D341Med (cell line): ENCODE data around the gene SORCS1.

Experiments
- DNase-seq: peaks from one replicate; pipeline ENCODE4 v3.0.0; 2012; ENCODE audit warnings: low spot score

Gene SORCS1

GRCh38 chr10:107104026-107104652 is 60.4 kb downstream of the SORCS1 start:
- no peak for DNase-seq

GRCh38 chr10:107103174-107104025 is 61.1 kb downstream of the SORCS1 start:
- DNase-seq: no peak

- DNase-seq: no peak
These were observed 66.2 kb downstream of the SORCS1 start for GRCh38 chr10:107098326-107098725.

GRCh38 chr10:107094824-107095522 is 69.5 kb downstream of the SORCS1 start:
- no peak for DNase-seq

- DNase-seq: no peak
These were observed 72.2 kb downstream of the SORCS1 start for GRCh38 chr10:107092321-107092720.

- peak; percentile 5 for DNase-seq
These were observed 73.4 kb downstream of the SORCS1 start for GRCh38 chr10:107091126-107091525.

- DNase-seq: no peak
These were observed 78.6 kb downstream of the SORCS1 start for GRCh38 chr10:107085665-107086525.

- no peak for DNase-seq
These were observed 81.0 kb downstream of the SORCS1 start for GRCh38 chr10:107083388-107084009.

GRCh38 chr10:107081644-107082043 is 82.9 kb downstream of the SORCS1 start:
- no peak for DNase-seq

- DNase-seq: no peak
These were observed 89.4 kb downstream of the SORCS1 start for GRCh38 chr10:107075117-107075516.

- DNase-seq: no peak
These were observed 91.7 kb downstream of the SORCS1 start for GRCh38 chr10:107072786-107073185.

GRCh38 chr10:107072028-107072427 is 92.5 kb downstream of the SORCS1 start:
- DNase-seq: no peak

- no peak for DNase-seq
These were observed 93.2 kb downstream of the SORCS1 start for GRCh38 chr10:107071301-107071700.

GRCh38 chr10:107067843-107068242 is 96.7 kb downstream of the SORCS1 start:
- DNase-seq: no peak

- DNase-seq: no peak
These were observed 100.4 kb downstream of the SORCS1 start for GRCh38 chr10:107064075-107064474.

GRCh38 chr10:107059872-107060271 is 104.6 kb downstream of the SORCS1 start:
- DNase-seq: no peak

GRCh38 chr10:107059068-107059804 is 105.3 kb downstream of the SORCS1 start:
- DNase-seq: no peak

GRCh38 chr10:107058331-107058730 is 106.2 kb downstream of the SORCS1 start:
- no peak for DNase-seq

GRCh38 chr10:107056182-107056581 is 108.3 kb downstream of the SORCS1 start:
- DNase-seq: no peak

- no peak for DNase-seq
These were observed 109.9 kb downstream of the SORCS1 start for GRCh38 chr10:107054469-107055156.
